GM12878 (cell line): ENCODE measurements around the gene ARFGAP3. TPM values are rescaled to one million over a fixed set of nuclear protein-coding genes. Genes with fewer than 3 reads are reported as not detected.

Experiments
- ATAC-seq: fragments of 200-7000 bp; cut with Tn5 transposase; 3 replicates; pipeline ENCODE4 v1.9.1; 2020; ENCODE audit warnings: mild to moderate bottlenecking, moderate library complexity
- BruUV-seq: library from RNA; stranded (reverse); fragments of 400-500 nt; replicated peaks from 2 replicates; lab custom pipeline; 2021; lab: Mats Ljungman, UMichigan
- CTCF ChIA-PET: fragments of 300-600 bp; sonication (Branson Sonifier 250); formaldehyde crosslinking; extraction: SDS; loops from one replicate; lab custom pipeline; 2021; ENCODE audit warnings: inconsistent platforms; lab: Yijun Ruan, JAX
- POLR2A ChIA-PET: fragments of 350-600 bp; formaldehyde crosslinking; extraction: SDS; loops from one replicate; lab custom pipeline; 2021; ENCODE audit warnings: inconsistent platforms; lab: Charles Lee
- RAD21 ChIA-PET: fragments of 300-600 bp; sonication (Branson Sonifier 250); formaldehyde crosslinking; loops from one replicate; lab custom pipeline; 2023; ENCODE audit warnings: antibody characterized with exemption; ENCODE audit not compliant: unreplicated experiment; lab: Charles Lee
- SMC1A ChIA-PET: fragments of 300-600 bp; sonication (Branson Sonifier 250); formaldehyde crosslinking; loops from one replicate; lab custom pipeline; 2023; ENCODE audit not compliant: unreplicated experiment, uncharacterized antibody; lab: Charles Lee
- DNase-seq: peaks from one replicate; pipeline ENCODE4 v3.0.0-alpha.2; 2011; ENCODE audit warnings: low read depth, low spot score
- FAIRE-seq: peaks from 3 replicates; lab custom pipeline; 2011; peaks lifted over from hg19 to GRCh38; lab: Jason Lieb, UNC
- H2AFZ ChIP-seq: 2 replicates; pipeline ENCODE4 v1.6.0; 2011; ENCODE audit warnings: low read depth, low read length, control low read depth; ENCODE audit not compliant: control insufficient read depth
- H3K27ac ChIP-seq: 2 replicates; pipeline ENCODE4 v1.5.1; 2011; ENCODE audit warnings: control low read depth; ENCODE audit not compliant: control insufficient read depth, insufficient read depth
- H3K27me3 ChIP-seq, 2 experiments: replicated peaks in 1 of 2; 2 replicates each; pipeline versions ENCODE4 v1.6.0 to v1.6.1; 2011; ENCODE audit warnings: low read length in 1 of 2; ENCODE audit not compliant: control insufficient read depth in 2 of 2, insufficient read depth in 2 of 2
- H3K36me3 ChIP-seq, 2 experiments: 2 replicates each; pipeline ENCODE4 v1.5.1; 2011; ENCODE audit warnings: low read length in 1 of 2; ENCODE audit not compliant: control insufficient read depth in 2 of 2, insufficient read depth in 2 of 2
- H3K4me1 ChIP-seq: 2 replicates; pipeline ENCODE4 v1.6.1; 2011; ENCODE audit warnings: mild to moderate bottlenecking, low read length, moderate library complexity, mixed read lengths; ENCODE audit not compliant: control insufficient read depth, insufficient read depth
- H3K4me2 ChIP-seq: 2 replicates; pipeline ENCODE4 v1.6.0; 2011; ENCODE audit warnings: control low read depth; ENCODE audit not compliant: control insufficient read depth, insufficient read depth
- H3K4me3 ChIP-seq: fragments of 200-600 bp; sonication (generic); 2 replicates; pipeline ENCODE4 v1.5.1; 2016
- H3K79me2 ChIP-seq: 2 replicates; pipeline ENCODE4 v1.6.0; 2011; ENCODE audit warnings: low read length; ENCODE audit not compliant: control insufficient read depth, insufficient read depth
- H3K9ac ChIP-seq: 2 replicates; pipeline ENCODE4 v1.8.0; 2011; ENCODE audit warnings: low read length, control low read depth, mixed read lengths; ENCODE audit not compliant: control insufficient read depth, insufficient read depth
- H3K9me3 ChIP-seq: replicated peaks from 3 replicates; pipeline ENCODE4 v1.5.1; 2011; ENCODE audit warnings: mild to moderate bottlenecking, low read length; ENCODE audit not compliant: control insufficient read depth, insufficient read depth
- H4K20me1 ChIP-seq: 2 replicates; pipeline ENCODE4 v1.6.0; 2011; ENCODE audit not compliant: control insufficient read depth, insufficient read depth
- CHD1 ChIP-seq: IDR thresholded peaks from 2 replicates; pipeline ENCODE4 v1.6.1; 2012; ENCODE audit warnings: low read depth, low read length, improper control_type of control experiment
- IKZF2 ChIP-seq, 2 experiments: fragments of 450-650 bp; IDR thresholded peaks; 2 replicates each; pipeline ENCODE4 v1.6.1; 2017; ENCODE audit warnings: mild to moderate bottlenecking in 2 of 2, moderate library complexity in 2 of 2
- NFXL1 ChIP-seq: fragments of 450-650 bp; IDR thresholded peaks from 2 replicates; pipeline ENCODE4 v1.6.1; 2017; ENCODE audit warnings: antibody characterized with exemption, mild to moderate bottlenecking, borderline replicate concordance
- SMAD1 ChIP-seq: fragments of 450-650 bp; IDR thresholded peaks from 2 replicates; pipeline ENCODE4 v1.6.1; 2018; ENCODE audit warnings: mild to moderate bottlenecking, low read depth; ENCODE audit not compliant: partially characterized antibody
- SP1 ChIP-seq: IDR thresholded peaks from one replicate; pipeline ENCODE4 v1.6.1; 2011; ENCODE audit warnings: low read depth, low read length
- SREBF2 ChIP-seq: IDR thresholded peaks from 2 replicates; pipeline ENCODE4 v1.6.1; 2012; ENCODE audit warnings: mild to moderate bottlenecking, low read length
- STAT1 ChIP-seq: fragments of 450-650 bp; conservative IDR thresholded peaks from 2 replicates; pipeline ENCODE4 v1.6.1; 2014; ENCODE audit warnings: antibody characterized with exemption, mild to moderate bottlenecking
- STAT3 ChIP-seq: IDR thresholded peaks from 2 replicates; pipeline ENCODE4 v1.6.1; 2011; ENCODE audit warnings: low read depth, low read length, improper control_type of control experiment
- TCF7 ChIP-seq: IDR thresholded peaks from 2 replicates; pipeline ENCODE4 v1.6.1; 2014; ENCODE audit warnings: antibody characterized with exemption, borderline replicate concordance
- ZBED1 ChIP-seq: IDR thresholded peaks from 2 replicates; pipeline ENCODE4 v1.6.1; 2016; ENCODE audit warnings: borderline replicate concordance
- ZNF207 ChIP-seq: fragments of 450-650 bp; IDR thresholded peaks from 2 replicates; pipeline ENCODE4 v1.6.1; 2014; ENCODE audit warnings: antibody characterized with exemption, mild to moderate bottlenecking, borderline replicate concordance
- ZZZ3 ChIP-seq: IDR thresholded peaks from 2 replicates; pipeline ENCODE4 v1.6.1; 2011; ENCODE audit warnings: low read depth; ENCODE audit not compliant: control insufficient read depth, insufficient read length
- WGBS: methylation state at CpG from one replicate; pipeline ENCODE4 v1.1.6; 2016; ENCODE audit warnings: low lambda C conversion rate; ENCODE audit not compliant: insufficient replicate concordance, insufficient coverage; ENCODE audit errors: missing lambda C conversion rate; 5-methylcytosine and 5-hydroxymethylcytosine counted together
- in situ Hi-C: fragments of 300-500 bp; cut with MboI; formaldehyde crosslinking; loops from 9 replicates; pipeline ENCODE4 v1.14.3; 2018; ENCODE audit warnings: mixed read lengths
- intact Hi-C: fragments of 100-400 bp; cut with micrococcal nuclease; formaldehyde crosslinking; loops from one replicate; pipeline ENCODE4 v1.14.2; 2022; ENCODE audit not compliant: unreplicated experiment
- polyA plus RNA-seq, 11 experiments: library from polyadenylated mRNA; depleted of rRNA in 4 of 11; unstranded in 6 of 11; stranded (reverse) in 5 of 11; fragments of >200 nt; fragmentation: Nextera tagmentation in 4 of 11; fragmentation: Illumina TruSeq in 1 of 11; extraction: Ambion mirVana in 4 of 11; extraction: Trizol in 1 of 11; gene quantifications; 1 replicate in 1 of 11; 2 replicates in 10 of 11; pipeline versions ENCODE4 v1.2.1 to v1.2.3, GENCODE V29; 2011 to 2016; ENCODE audit warnings: inconsistent platforms in 2 of 11, missing spikeins in 2 of 11, low read depth in 1 of 11
- total RNA-seq, 4 experiments: library from RNA; depleted of rRNA in 3 of 4; stranded (reverse); fragments of >200 nt in 3 of 4; fragmentation: Illumina TruSeq in 1 of 4; extraction: Trizol in 1 of 4; gene quantifications; 2 replicates each; pipeline versions ENCODE4 v1.2.1 to v1.2.3, GENCODE V29; 2013 to 2021
- TF ChIP-seq, protein P1 (sequence below): fragments of 150-350 bp; IDR thresholded peaks from 2 replicates; pipeline ENCODE4 v1.6.1; 2014; ENCODE audit warnings: mild to moderate bottlenecking, low read depth, low read length
- TF ChIP-seq, protein P2 (sequence below): fragments of 450-650 bp; IDR thresholded peaks from 2 replicates; pipeline ENCODE4 v1.6.1; 2017; ENCODE audit warnings: low read depth, mild to moderate bottlenecking, moderate library complexity

Gene ARFGAP3
- total and polyA plus RNA-seq, 10 of the 15 experiments (the other 5 are each of a cell fraction or from before 2014, with no cell fraction given) = 29.7 to 50.8 (median 39.5) TPM

GRCh38 chr22:42847110-42847509, 10.0 kb downstream of the ARFGAP3 start:
- FAIRE-seq (no peak), DNase-seq (no peak), ATAC-seq (no peak)
- POLR2A ChIA-PET = no interaction called here
- H3K9ac ChIP-seq = no peak overlapping the region
- BruUV-seq = no TSS peak
- intact Hi-C loops = no loop called here
- RAD21 ChIA-PET = no interaction called here
- no peaks in the 10 kb centered on the region for H4K20me1 ChIP-seq
- no peaks in the 10 kb centered on the region; the same call in 2 of the 3 replicates for H3K9me3 ChIP-seq
- peaks cover 9% of the 10 kb centered on the region for H3K79me2 ChIP-seq
- no peaks in the 10 kb centered on the region for H3K27me3 ChIP-seq
- CTCF ChIA-PET = interaction anchor here (0.6 to 0.9 kb wide), 3 partner anchors 9 to 204 kb away, joined by 3 read pairs; no protein-coding TSS in a partner anchor
- no peak overlapping the region for H3K4me3 ChIP-seq
- no peak overlapping the region for H2AFZ ChIP-seq
- SMC1A ChIA-PET = no interaction called here
- no peak overlapping the region for H3K4me2 ChIP-seq
- no peaks in the 10 kb centered on the region for H3K4me1 ChIP-seq
- peaks cover 3 to 9% of the 10 kb centered on the region in 2 experiments for H3K36me3 ChIP-seq
- H3K27ac ChIP-seq = no peak overlapping the region
- 95% methylated on average over 3 of the region's 3 CpGs for WGBS
- in situ Hi-C loops = no loop called here
- no peak for TF ChIP-seq NFXL1
- TF ChIP-seq STAT1 = no peak
- no peak for TF ChIP-seq STAT3

DNA sequence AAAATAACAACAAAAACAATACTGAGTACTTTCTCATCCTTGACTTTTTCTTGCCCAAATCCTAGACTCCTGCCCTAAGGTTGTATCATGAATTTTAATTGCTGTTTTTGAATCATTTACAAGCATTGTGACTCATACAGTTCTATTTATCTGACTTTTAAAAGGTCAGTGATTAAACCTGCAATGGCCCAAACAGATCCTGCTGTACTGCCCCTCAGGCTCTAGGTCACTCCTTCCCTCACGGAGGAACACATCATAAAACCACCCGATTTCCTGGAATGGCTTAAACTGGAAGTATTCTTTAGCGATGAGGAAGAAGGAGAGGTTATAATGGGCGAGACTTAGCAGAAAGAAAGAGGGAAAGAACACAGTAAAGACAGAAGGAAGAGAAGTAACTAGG, 12.3 kb downstream of the ARFGAP3 start:
- DNase-seq (no peak), ATAC-seq (no peak), FAIRE-seq (no peak)
- ChIA-PET SMC1A (interaction anchor here (1.3 kb wide), 1 partner anchor 23 kb away, joined by 3 read pairs; no protein-coding TSS in a partner anchor), POLR2A (interaction anchor here (1.5 kb wide), 1 partner anchor 12 kb away, joined by 4 read pairs; the partner anchor contains the start of gene ARFGAP3), CTCF (interaction anchor here (1.8 to 2.6 kb wide), 3 partner anchors 11 to 23 kb away, joined by 6 to 8 read pairs (median 7); partner anchors contain the start of gene ARFGAP3), RAD21 (interaction anchor here (0.7 kb wide), 1 partner anchor 30 kb away, joined by 3 read pairs; no protein-coding TSS in a partner anchor)
- intact Hi-C loops = no loop called here
- Histone ChIP-seq H3K9me3 (no peaks in the 10 kb centered on the region; the same call in 2 of the 3 replicates), H3K27me3 (no peaks in the 10 kb centered on the region), H3K4me1 (no peaks in the 10 kb centered on the region), H4K20me1 (no peaks in the 10 kb centered on the region), H3K79me2 (no peaks in the 10 kb centered on the region; the same call in 1 of the 2 replicates), H3K36me3 (peaks cover 3 to 14% of the 10 kb centered on the region in 2 experiments), H3K9ac (no peak overlapping the region), H3K4me2 (no peak overlapping the region), H3K27ac (no peak overlapping the region), H2AFZ (no peak overlapping the region), H3K4me3 (no peak overlapping the region)
- no TSS peak for BruUV-seq
- in situ Hi-C loops = no loop called here
- WGBS = 91% methylated on average over 4 of the region's 4 CpGs
- no peak for TF ChIP-seq ZZZ3
- TF ChIP-seq IKZF2 (IDR thresholded peaks at IDR 0.05) = no peak
- TF ChIP-seq SREBF2 = no peak
- no peak for TF ChIP-seq ZBED1
- TF ChIP-seq, protein P1, sequence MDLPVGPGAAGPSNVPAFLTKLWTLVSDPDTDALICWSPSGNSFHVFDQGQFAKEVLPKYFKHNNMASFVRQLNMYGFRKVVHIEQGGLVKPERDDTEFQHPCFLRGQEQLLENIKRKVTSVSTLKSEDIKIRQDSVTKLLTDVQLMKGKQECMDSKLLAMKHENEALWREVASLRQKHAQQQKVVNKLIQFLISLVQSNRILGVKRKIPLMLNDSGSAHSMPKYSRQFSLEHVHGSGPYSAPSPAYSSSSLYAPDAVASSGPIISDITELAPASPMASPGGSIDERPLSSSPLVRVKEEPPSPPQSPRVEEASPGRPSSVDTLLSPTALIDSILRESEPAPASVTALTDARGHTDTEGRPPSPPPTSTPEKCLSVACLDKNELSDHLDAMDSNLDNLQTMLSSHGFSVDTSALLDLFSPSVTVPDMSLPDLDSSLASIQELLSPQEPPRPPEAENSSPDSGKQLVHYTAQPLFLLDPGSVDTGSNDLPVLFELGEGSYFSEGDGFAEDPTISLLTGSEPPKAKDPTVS = no peak
- no peak for TF ChIP-seq SMAD1
- no peak for TF ChIP-seq CHD1
- TF ChIP-seq, protein P2, sequence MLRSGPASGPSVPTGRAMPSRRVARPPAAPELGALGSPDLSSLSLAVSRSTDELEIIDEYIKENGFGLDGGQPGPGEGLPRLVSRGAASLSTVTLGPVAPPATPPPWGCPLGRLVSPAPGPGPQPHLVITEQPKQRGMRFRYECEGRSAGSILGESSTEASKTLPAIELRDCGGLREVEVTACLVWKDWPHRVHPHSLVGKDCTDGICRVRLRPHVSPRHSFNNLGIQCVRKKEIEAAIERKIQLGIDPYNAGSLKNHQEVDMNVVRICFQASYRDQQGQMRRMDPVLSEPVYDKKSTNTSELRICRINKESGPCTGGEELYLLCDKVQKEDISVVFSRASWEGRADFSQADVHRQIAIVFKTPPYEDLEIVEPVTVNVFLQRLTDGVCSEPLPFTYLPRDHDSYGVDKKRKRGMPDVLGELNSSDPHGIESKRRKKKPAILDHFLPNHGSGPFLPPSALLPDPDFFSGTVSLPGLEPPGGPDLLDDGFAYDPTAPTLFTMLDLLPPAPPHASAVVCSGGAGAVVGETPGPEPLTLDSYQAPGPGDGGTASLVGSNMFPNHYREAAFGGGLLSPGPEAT = no peak
- TF ChIP-seq ZNF207 = no peak
- TF ChIP-seq SP1 = no peak
- TF ChIP-seq TCF7 = no peak
